ENCODE measurements around the gene ANAPC15.
"Not testable (repeated sequence)": the region's sequence is repeated elsewhere in the genome, so short reads cannot be mapped to it uniquely, and the experiment has no call there.

The ANAPC15 gene

GRCh38 chr11:72112143-72112977 is at the start of gene ANAPC15:
Gene ANAPC15 (minus strand): TSS chr11:72112695. CDS start chr11:72111276, 1,419 bp downstream.
- DNase-seq (ENCODE audit: low read depth): peak; percentile 98
- TF ChIP-seq, protein P1, sequence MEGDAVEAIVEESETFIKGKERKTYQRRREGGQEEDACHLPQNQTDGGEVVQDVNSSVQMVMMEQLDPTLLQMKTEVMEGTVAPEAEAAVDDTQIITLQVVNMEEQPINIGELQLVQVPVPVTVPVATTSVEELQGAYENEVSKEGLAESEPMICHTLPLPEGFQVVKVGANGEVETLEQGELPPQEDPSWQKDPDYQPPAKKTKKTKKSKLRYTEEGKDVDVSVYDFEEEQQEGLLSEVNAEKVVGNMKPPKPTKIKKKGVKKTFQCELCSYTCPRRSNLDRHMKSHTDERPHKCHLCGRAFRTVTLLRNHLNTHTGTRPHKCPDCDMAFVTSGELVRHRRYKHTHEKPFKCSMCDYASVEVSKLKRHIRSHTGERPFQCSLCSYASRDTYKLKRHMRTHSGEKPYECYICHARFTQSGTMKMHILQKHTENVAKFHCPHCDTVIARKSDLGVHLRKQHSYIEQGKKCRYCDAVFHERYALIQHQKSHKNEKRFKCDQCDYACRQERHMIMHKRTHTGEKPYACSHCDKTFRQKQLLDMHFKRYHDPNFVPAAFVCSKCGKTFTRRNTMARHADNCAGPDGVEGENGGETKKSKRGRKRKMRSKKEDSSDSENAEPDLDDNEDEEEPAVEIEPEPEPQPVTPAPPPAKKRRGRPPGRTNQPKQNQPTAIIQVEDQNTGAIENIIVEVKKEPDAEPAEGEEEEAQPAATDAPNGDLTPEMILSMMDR (IDR thresholded peaks at IDR 0.05; ENCODE audit: control insufficient read depth, insufficient read depth, low read depth, low read length, missing control alignments): no peak
- H3K4me3 ChIP-seq (ENCODE audit: control insufficient read depth, low read depth, low read length): peak within 1 kb of the TSS; percentile 76

DNA sequence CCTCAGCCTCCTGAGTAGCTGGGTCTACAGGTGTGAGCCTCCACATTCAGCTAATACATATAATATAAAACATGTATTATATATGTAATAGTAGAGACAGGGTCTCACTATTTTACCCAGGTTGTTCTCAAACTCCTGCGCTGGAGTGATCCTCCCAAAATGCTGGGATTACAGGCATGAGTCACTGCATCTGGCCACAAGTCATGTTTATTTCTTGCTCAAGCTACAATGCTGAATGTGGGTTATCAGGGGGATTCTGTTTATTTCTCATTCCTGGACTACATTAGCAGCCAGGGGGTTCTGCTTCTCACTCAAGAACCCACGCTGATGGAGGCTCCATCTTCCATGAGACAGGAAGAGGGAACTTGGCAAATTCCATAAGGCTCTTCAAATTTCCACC is 47.8 kb upstream of the ANAPC15 start:
- H3K4me3 ChIP-seq (ENCODE audit: control insufficient read depth, low read depth, low read length): no peak overlapping the region
- DNase-seq (ENCODE audit: low read depth): no peak
- TF ChIP-seq, protein P1 (IDR thresholded peaks at IDR 0.05; ENCODE audit: control insufficient read depth, insufficient read depth, low read depth, low read length, missing control alignments): no peak

DNA sequence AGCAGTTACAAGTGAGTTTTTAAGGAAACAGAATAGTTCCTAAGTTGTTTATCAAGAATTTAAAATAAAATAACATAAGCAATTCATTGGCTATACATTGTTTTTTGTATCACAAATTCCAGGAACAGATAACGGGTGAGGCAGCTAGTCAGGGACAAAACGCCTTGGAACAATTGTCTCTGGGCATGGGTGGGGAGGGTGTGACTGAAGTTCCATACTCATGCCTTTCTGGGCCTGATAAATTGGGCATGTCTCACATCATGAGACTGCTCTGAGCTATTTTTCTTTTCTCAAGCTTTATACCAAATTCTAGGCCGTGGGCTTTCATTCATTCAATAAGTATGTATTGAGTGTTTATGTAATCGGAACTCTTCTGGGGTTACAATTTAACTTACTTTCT is 44.6 kb upstream of the ANAPC15 start:
- DNase-seq (ENCODE audit: low read depth): no peak
- no peak overlapping the region for H3K4me3 ChIP-seq (ENCODE audit: control insufficient read depth, low read depth, low read length)
- TF ChIP-seq, protein P1 (IDR thresholded peaks at IDR 0.05; ENCODE audit: control insufficient read depth, insufficient read depth, low read depth, low read length, missing control alignments): no peak

- H3K4me3 ChIP-seq (ENCODE audit: control insufficient read depth, low read depth, low read length): no peak overlapping the region
- no peak for DNase-seq (ENCODE audit: low read depth)
- TF ChIP-seq, protein P1 (IDR thresholded peaks at IDR 0.05; ENCODE audit: control insufficient read depth, insufficient read depth, low read depth, low read length, missing control alignments): no peak
These were observed 43.3 kb upstream of the ANAPC15 start for GRCh38 chr11:72155751-72156150.

DNA sequence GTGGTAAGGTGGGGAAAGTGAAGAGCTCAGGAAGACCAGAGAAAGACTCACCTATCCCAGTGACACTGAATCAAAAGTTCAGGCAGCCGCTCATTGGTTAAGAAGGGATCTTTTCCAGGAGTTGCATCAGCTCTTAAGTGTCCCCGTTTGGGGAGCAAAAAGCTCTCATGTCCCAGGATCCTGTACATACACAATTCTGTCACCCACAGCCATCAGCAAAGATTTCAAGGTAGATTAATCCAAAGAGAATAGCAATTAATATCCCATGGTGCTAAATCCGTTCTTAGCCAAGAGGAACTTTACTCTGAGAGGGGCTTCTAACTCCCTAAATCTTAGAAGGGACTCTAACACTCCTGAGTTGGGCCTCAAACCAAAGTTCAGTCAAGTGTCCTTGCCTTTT is 42.3 kb upstream of the ANAPC15 start:
- no peak for DNase-seq (ENCODE audit: low read depth)
- H3K4me3 ChIP-seq (ENCODE audit: control insufficient read depth, low read depth, low read length): no peak overlapping the region
- TF ChIP-seq, protein P1 (IDR thresholded peaks at IDR 0.05; ENCODE audit: control insufficient read depth, insufficient read depth, low read depth, low read length, missing control alignments): no peak

- DNase-seq (ENCODE audit: low read depth); H3K4me3 ChIP-seq (ENCODE audit: control insufficient read depth, low read depth, low read length): not testable (repeated sequence)
These were observed 41.4 kb upstream of the ANAPC15 start for GRCh38 chr11:72153874-72154273.

DNA sequence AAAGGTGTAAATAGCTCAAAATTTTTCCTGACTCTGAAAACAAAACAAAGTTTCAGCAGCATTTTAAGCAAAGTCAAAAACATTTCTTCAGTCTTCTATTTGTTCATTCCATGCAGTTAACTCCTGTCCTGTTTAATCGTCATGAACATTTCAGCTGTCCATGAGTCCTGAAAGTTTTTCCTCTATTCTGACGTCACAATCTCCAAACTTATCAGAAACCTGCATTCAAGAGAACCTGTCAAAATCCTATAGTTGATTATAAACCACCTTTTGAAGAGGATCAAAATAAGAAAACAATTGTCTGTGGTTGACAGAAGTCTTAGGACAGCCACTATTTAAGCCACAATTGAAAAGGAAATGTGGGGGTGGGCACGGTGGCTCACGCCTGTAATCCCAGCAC is 38.4 kb upstream of the ANAPC15 start:
- DNase-seq (ENCODE audit: low read depth): no peak
- TF ChIP-seq, protein P1 (IDR thresholded peaks at IDR 0.05; ENCODE audit: control insufficient read depth, insufficient read depth, low read depth, low read length, missing control alignments): no peak
- H3K4me3 ChIP-seq (ENCODE audit: control insufficient read depth, low read depth, low read length): no peak overlapping the region
